Chondrocyte (in vitro differentiated cells): ENCODE data around the gene TBL1Y. TPM values are rescaled to one million over a fixed set of nuclear protein-coding genes. Genes with fewer than 3 reads are reported as not detected.

ENCODE experiments used
- DNase-seq: peaks from one replicate; pipeline ENCODE4 v3.0.0; 2021; ENCODE audit warnings: mixed read lengths, low spot score
- H3K27ac Mint-ChIP-seq: one replicate; pipeline ENCODE4 v1.8.0; 2021; ENCODE audit warnings: mild to moderate bottlenecking, moderate library complexity, mixed read lengths; ENCODE audit not compliant: unreplicated experiment
- H3K27me3 Mint-ChIP-seq: 2 replicates; pipeline ENCODE4 v1.8.0; 2021; ENCODE audit warnings: low read depth, mixed read lengths
- H3K36me3 Mint-ChIP-seq: 2 replicates; pipeline ENCODE4 v1.8.0; 2021; ENCODE audit warnings: low read depth, mixed read lengths
- H3K4me1 Mint-ChIP-seq: 2 replicates; pipeline ENCODE4 v1.8.0; 2021; ENCODE audit warnings: low read depth, mild to moderate bottlenecking, mixed read lengths
- H3K4me3 Mint-ChIP-seq: one replicate; pipeline ENCODE4 v1.8.0; 2021; ENCODE audit warnings: mild to moderate bottlenecking, moderate library complexity, mixed read lengths; ENCODE audit not compliant: unreplicated experiment
- H3K9me3 Mint-ChIP-seq: 2 replicates; pipeline ENCODE4 v1.8.0; 2021; ENCODE audit warnings: low read depth, mixed read lengths
- CTCF ChIP-seq: fragments of 200-600 bp; sonication (generic); IDR thresholded peaks from 2 replicates; pipeline ENCODE4 v1.5.0; 2021; ENCODE audit warnings: antibody characterized with exemption, mild to moderate bottlenecking, moderate library complexity
- total RNA-seq: library from RNA; stranded (reverse); gene quantifications from 3 replicates; pipeline ENCODE4 v1.2.1, GENCODE V29; 2021

TBL1Y gene
- total RNA-seq, 1 donor from 2014 or later: not detected

- H3K4me1 Mint-ChIP-seq: no peaks in the 10 kb centered on the region
- no peaks in the 10 kb centered on the region for H3K27me3 Mint-ChIP-seq
- H3K4me3 Mint-ChIP-seq: no peak overlapping the region
- H3K36me3 Mint-ChIP-seq: no peaks in the 10 kb centered on the region
- H3K27ac Mint-ChIP-seq: no peak overlapping the region
- no peak for TF ChIP-seq CTCF
- no peaks in the 10 kb centered on the region for H3K9me3 Mint-ChIP-seq
- no peak for DNase-seq
Measured at GRCh38 chrY:6909118-6909521, 1.4 kb upstream of the TBL1Y start.

DNA sequence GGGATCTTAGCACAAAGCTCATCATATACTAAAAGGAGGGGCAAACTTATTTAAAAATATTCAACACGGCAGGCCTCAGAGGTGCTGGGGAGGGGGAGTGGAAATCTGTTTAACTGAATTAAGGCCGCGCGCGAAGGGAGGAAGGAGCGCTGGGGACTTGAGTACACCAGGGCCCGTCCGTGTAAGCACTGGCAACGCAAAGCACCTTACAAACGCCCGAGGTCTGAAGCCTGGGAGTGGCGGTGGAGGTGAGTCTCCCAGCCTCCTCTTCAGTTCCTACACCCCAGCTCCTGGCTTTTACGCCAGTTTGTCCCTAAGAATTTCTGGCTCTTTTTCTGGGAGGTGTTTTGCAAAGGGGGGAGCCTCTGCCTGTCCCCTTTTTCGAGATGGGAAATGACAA is 641 bp upstream of the TBL1Y start:
- no peaks in the 10 kb centered on the region for H3K27me3 Mint-ChIP-seq
- no peaks in the 10 kb centered on the region for H3K4me1 Mint-ChIP-seq
- H3K4me3 Mint-ChIP-seq: no peak overlapping the region
- no peak for DNase-seq
- no peak overlapping the region for H3K27ac Mint-ChIP-seq
- no peaks in the 10 kb centered on the region for H3K9me3 Mint-ChIP-seq
- H3K36me3 Mint-ChIP-seq: no peaks in the 10 kb centered on the region
- TF ChIP-seq CTCF: no peak

DNA sequence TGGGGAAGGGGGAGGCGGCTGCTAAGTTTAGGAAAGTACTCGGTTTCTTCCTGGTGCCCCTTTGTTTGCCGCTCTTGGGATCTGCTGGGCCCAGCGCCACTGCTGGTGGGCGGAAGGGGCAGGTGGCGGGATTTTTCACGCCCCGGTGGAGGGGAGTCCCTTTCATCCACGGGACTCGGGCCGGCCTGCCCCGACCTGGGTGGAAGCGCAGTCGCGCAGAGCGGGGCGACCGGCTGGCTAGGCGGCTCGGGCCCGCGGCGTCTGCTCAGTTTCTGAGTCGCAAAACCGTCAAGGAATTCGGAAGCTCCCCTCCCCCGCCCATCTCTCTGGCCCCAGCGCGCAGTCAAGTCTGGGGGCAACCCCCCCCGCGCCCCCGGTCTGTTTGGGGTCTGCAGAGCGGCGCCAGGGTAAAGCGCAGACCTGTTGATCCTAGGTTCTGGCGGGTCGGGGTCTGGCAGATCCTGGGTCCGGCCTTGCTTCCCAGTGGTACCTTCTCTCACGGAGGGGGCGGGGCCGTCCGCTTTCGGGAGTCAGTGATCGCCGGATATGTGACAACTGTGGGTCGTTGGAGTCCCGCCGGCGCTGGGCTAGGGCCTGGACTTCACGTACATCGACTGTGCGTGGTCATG is 870 bp downstream of the TBL1Y start, which contains the start of gene AMELY:
Gene AMELY (minus strand): TSS at position 500 of the 629 bp plus-strand sequence. CDS start 39,144 bp downstream, outside the sequence.
- no peak for TF ChIP-seq CTCF
- H3K27ac Mint-ChIP-seq: no peak within 1 kb of the TSS
- H3K36me3 Mint-ChIP-seq: no peaks in the 10 kb centered on the region
- no peak for DNase-seq
- H3K27me3 Mint-ChIP-seq: no peaks in the 10 kb centered on the region
- H3K4me3 Mint-ChIP-seq: no peak within 1 kb of the TSS
- H3K4me1 Mint-ChIP-seq: no peaks in the 10 kb centered on the region
- H3K9me3 Mint-ChIP-seq: no peaks in the 10 kb centered on the region

- Mint-ChIP-seq H3K4me1 (no peaks in the 10 kb centered on the region), H3K9me3 (no peaks in the 10 kb centered on the region), H3K4me3 (no peak overlapping the region), H3K36me3 (no peaks in the 10 kb centered on the region), H3K27ac (no peak overlapping the region), H3K27me3 (no peaks in the 10 kb centered on the region)
- TF ChIP-seq CTCF: no peak
- no peak for DNase-seq
Measured at GRCh38 chrY:6913362-6913761, 2.9 kb downstream of the TBL1Y start.

GRCh38 chrY:6921061-6921460 is 10.6 kb downstream of the TBL1Y start:
- DNase-seq: no peak
- no peaks in the 10 kb centered on the region for H3K4me1 Mint-ChIP-seq
- no peaks in the 10 kb centered on the region for H3K9me3 Mint-ChIP-seq
- no peaks in the 10 kb centered on the region for H3K36me3 Mint-ChIP-seq
- H3K27ac Mint-ChIP-seq: no peak overlapping the region
- no peak for TF ChIP-seq CTCF
- H3K27me3 Mint-ChIP-seq: no peaks in the 10 kb centered on the region
- no peak overlapping the region for H3K4me3 Mint-ChIP-seq
